ENCODE measurements around the gene CNFN. TPM values are rescaled to one million over a fixed set of nuclear protein-coding genes. Genes with fewer than 3 reads are reported as not detected.

CNFN gene
- total RNA-seq, 1 experiment from 2014 or later, result 4.5 TPM

- Histone ChIP-seq H3K9me3 (ENCODE audit: low read length) (no peaks in the 10 kb centered on the region), H3F3A (ENCODE audit: low read length, unreplicated experiment) (no peaks in the 10 kb centered on the region), H3K9me2 (replicated peaks; ENCODE audit: low read length) (no peaks in the 10 kb centered on the region), H3K9ac (ENCODE audit: low read length) (no peak overlapping the region), H2AFZ (ENCODE audit: low read length) (no peak overlapping the region), H3K27ac (ENCODE audit: low read length) (no peak overlapping the region), H3K27me3 (ENCODE audit: low read length) (no peaks in the 10 kb centered on the region), H3K4me1 (ENCODE audit: insufficient read depth, low read length) (peaks cover 3% of the 10 kb centered on the region; the same call in 1 of the 2 replicates), H3K79me2 (ENCODE audit: low read length) (no peaks in the 10 kb centered on the region), H3K36me3 (ENCODE audit: low read depth, low read length) (no peaks in the 10 kb centered on the region), H4K20me1 (ENCODE audit: low read length) (no peaks in the 10 kb centered on the region), H3K4me3 (ENCODE audit: low read length) (no peak overlapping the region), H3K4me2 (ENCODE audit: low read length) (no peak overlapping the region)
- ATAC-seq, result peak; percentile 18; the same call in 1 of the 2 replicates
- TF ChIP-seq, protein P1, sequence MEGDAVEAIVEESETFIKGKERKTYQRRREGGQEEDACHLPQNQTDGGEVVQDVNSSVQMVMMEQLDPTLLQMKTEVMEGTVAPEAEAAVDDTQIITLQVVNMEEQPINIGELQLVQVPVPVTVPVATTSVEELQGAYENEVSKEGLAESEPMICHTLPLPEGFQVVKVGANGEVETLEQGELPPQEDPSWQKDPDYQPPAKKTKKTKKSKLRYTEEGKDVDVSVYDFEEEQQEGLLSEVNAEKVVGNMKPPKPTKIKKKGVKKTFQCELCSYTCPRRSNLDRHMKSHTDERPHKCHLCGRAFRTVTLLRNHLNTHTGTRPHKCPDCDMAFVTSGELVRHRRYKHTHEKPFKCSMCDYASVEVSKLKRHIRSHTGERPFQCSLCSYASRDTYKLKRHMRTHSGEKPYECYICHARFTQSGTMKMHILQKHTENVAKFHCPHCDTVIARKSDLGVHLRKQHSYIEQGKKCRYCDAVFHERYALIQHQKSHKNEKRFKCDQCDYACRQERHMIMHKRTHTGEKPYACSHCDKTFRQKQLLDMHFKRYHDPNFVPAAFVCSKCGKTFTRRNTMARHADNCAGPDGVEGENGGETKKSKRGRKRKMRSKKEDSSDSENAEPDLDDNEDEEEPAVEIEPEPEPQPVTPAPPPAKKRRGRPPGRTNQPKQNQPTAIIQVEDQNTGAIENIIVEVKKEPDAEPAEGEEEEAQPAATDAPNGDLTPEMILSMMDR (conservative IDR thresholded peaks at IDR 0.05; ENCODE audit: low read depth, low read length), result no peak
- TF ChIP-seq EZH2phosphoT487 (IDR thresholded peaks at IDR 0.05; ENCODE audit: borderline replicate concordance, low read length), result no peak
- no peak for TF ChIP-seq EZH2 (IDR thresholded peaks at IDR 0.05; ENCODE audit: low read length, unreplicated experiment)
- CTCF ChIA-PET, result interaction anchor here (0.6 kb wide), 1 partner anchor 81 kb away, joined by 3 read pairs; no protein-coding TSS in a partner anchor
- POLR2A ChIA-PET (ENCODE audit: unreplicated experiment), result no interaction called here
- BruUV-seq (replicated peaks), result no TSS peak
- no peak for DNase-seq
- intact Hi-C loops (cut with micrococcal nuclease), result no loop called here
Measured at GRCh38 chr19:42412227-42412626, 22.1 kb upstream of the CNFN start.

- no peak overlapping the region for H3K4me2 ChIP-seq (ENCODE audit: low read length)
- H4K20me1 ChIP-seq (ENCODE audit: low read length), result no peaks in the 10 kb centered on the region
- H3K9me3 ChIP-seq (ENCODE audit: low read length), result no peaks in the 10 kb centered on the region
- H3K79me2 ChIP-seq (ENCODE audit: low read length), result no peaks in the 10 kb centered on the region
- peaks cover 3% of the 10 kb centered on the region; the same call in 1 of the 2 replicates for H3K4me1 ChIP-seq (ENCODE audit: insufficient read depth, low read length)
- intact Hi-C loops (cut with micrococcal nuclease), result no loop called here
- ChIA-PET CTCF (interaction anchor here (0.6 kb wide), 1 partner anchor 81 kb away, joined by 3 read pairs; no protein-coding TSS in a partner anchor), POLR2A (ENCODE audit: unreplicated experiment) (no interaction called here)
- H3F3A ChIP-seq (ENCODE audit: low read length, unreplicated experiment), result no peaks in the 10 kb centered on the region
- no peak overlapping the region for H3K9ac ChIP-seq (ENCODE audit: low read length)
- TF ChIP-seq EZH2phosphoT487 (IDR thresholded peaks at IDR 0.05; ENCODE audit: borderline replicate concordance, low read length) (no peak), EZH2 (IDR thresholded peaks at IDR 0.05; ENCODE audit: low read length, unreplicated experiment) (no peak)
- TF ChIP-seq, protein P1 (conservative IDR thresholded peaks at IDR 0.05; ENCODE audit: low read depth, low read length), result no peak
- H3K27ac ChIP-seq (ENCODE audit: low read length), result no peak overlapping the region
- H3K9me2 ChIP-seq (replicated peaks; ENCODE audit: low read length), result no peaks in the 10 kb centered on the region
- no TSS peak for BruUV-seq (replicated peaks)
- ATAC-seq, result no peak
- no peaks in the 10 kb centered on the region for H3K36me3 ChIP-seq (ENCODE audit: low read depth, low read length)
- H3K27me3 ChIP-seq (ENCODE audit: low read length), result no peaks in the 10 kb centered on the region
- no peak for DNase-seq
- no peak overlapping the region for H3K4me3 ChIP-seq (ENCODE audit: low read length)
- no peak overlapping the region for H2AFZ ChIP-seq (ENCODE audit: low read length)
Measured at GRCh38 chr19:42411581-42412178, 21.6 kb upstream of the CNFN start.

DNA sequence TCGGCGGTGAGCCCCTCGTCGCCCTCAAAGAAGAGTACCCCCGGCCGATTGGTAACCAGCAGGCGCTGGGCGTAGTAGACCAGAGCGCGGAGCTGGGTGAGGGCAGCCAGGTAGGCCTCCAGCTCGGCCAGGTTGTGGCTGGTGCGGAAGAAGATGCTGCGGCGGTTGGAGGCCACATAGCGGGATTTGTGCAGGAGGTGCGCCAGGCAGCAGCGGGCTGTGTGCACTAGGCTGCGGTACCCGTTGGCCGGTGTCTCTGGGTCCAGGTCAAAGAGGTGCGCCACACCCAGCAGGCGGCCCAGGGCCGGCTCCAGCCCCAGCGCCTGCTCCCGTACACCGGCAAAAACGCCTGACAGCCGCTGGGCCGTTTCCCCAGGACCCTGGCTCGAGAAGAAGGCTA is 20.3 kb upstream of the CNFN start:
- BruUV-seq (replicated peaks), result no TSS peak
- Histone ChIP-seq H3K4me2 (ENCODE audit: low read length) (no peak overlapping the region), H3K79me2 (ENCODE audit: low read length) (no peaks in the 10 kb centered on the region), H3K9me2 (replicated peaks; ENCODE audit: low read length) (no peaks in the 10 kb centered on the region), H3K4me3 (ENCODE audit: low read length) (no peak overlapping the region), H3K9me3 (ENCODE audit: low read length) (no peaks in the 10 kb centered on the region), H3K27me3 (ENCODE audit: low read length) (no peaks in the 10 kb centered on the region), H2AFZ (ENCODE audit: low read length) (no peak overlapping the region), H3F3A (ENCODE audit: low read length, unreplicated experiment) (no peaks in the 10 kb centered on the region), H3K4me1 (ENCODE audit: insufficient read depth, low read length) (peaks cover 3% of the 10 kb centered on the region; the same call in 1 of the 2 replicates), H3K9ac (ENCODE audit: low read length) (no peak overlapping the region), H3K27ac (ENCODE audit: low read length) (no peak overlapping the region), H3K36me3 (ENCODE audit: low read depth, low read length) (no peaks in the 10 kb centered on the region), H4K20me1 (ENCODE audit: low read length) (no peaks in the 10 kb centered on the region)
- ChIA-PET POLR2A (ENCODE audit: unreplicated experiment) (no interaction called here), CTCF (interaction anchor here (0.5 kb wide), 1 partner anchor 165 kb away, joined by 3 read pairs; no protein-coding TSS in a partner anchor)
- ATAC-seq (no peak), DNase-seq (no peak)
- intact Hi-C loops (cut with micrococcal nuclease), result no loop called here
- TF ChIP-seq, protein P1 (conservative IDR thresholded peaks at IDR 0.05; ENCODE audit: low read depth, low read length), result no peak
- TF ChIP-seq EZH2phosphoT487 (IDR thresholded peaks at IDR 0.05; ENCODE audit: borderline replicate concordance, low read length) (no peak), EZH2 (IDR thresholded peaks at IDR 0.05; ENCODE audit: low read length, unreplicated experiment) (no peak)

Data from PC-3 (cell line).